Panc1 (cell line): Measurements from ENCODE around the gene DAB2IP. TPM values are rescaled to one million over a fixed set of nuclear protein-coding genes. Genes with fewer than 3 reads are reported as not detected.

Source experiments
- ATAC-seq: fragments of 200-7000 bp; cut with Tn5 transposase; 2 replicates; pipeline ENCODE4 v1.9.1; 2020; ENCODE audit warnings: mild to moderate bottlenecking, moderate library complexity
- BruUV-seq: library from RNA; stranded (reverse); fragments of 400-500 nt; replicated peaks from 2 replicates; lab custom pipeline; 2021; lab: Mats Ljungman, UMichigan
- CTCF ChIA-PET: fragments of 300-600 bp; sonication (Branson Sonifier 250); formaldehyde crosslinking; loops from one replicate; lab custom pipeline; 2022; ENCODE audit warnings: antibody characterized with exemption; lab: Charles Lee
- POLR2A ChIA-PET: fragments of 300-600 bp; sonication (Branson Sonifier 250); formaldehyde crosslinking; loops from one replicate; lab custom pipeline; 2022; ENCODE audit warnings: antibody characterized with exemption; lab: Charles Lee
- DNase-seq: peaks from one replicate; pipeline ENCODE4 v3.0.0-alpha.2; 2010; ENCODE audit warnings: low read depth, low spot score
- H3K27ac ChIP-seq: 2 replicates; pipeline ENCODE4 v1.5.1; 2011; ENCODE audit warnings: mild to moderate bottlenecking, low read length, inconsistent platforms
- H3K27me3 ChIP-seq: fragments of 200-500 bp; sonication (Bioruptor generic); 2 replicates; pipeline ENCODE4 v1.6.0; 2014; ENCODE audit warnings: low read length, inconsistent platforms; ENCODE audit not compliant: control insufficient read depth, insufficient read depth
- H3K36me3 ChIP-seq: fragments of 200-500 bp; sonication (Bioruptor generic); 2 replicates; pipeline ENCODE4 v1.5.1; 2014; ENCODE audit warnings: inconsistent platforms, mild to moderate bottlenecking, low read length, moderate library complexity; ENCODE audit not compliant: control insufficient read depth, insufficient read depth
- H3K4me1 ChIP-seq: 2 replicates; pipeline ENCODE4 v1.5.1; 2011; ENCODE audit warnings: inconsistent platforms, mild to moderate bottlenecking, low read length, moderate library complexity; ENCODE audit not compliant: control insufficient read depth, insufficient read depth
- H3K4me3 ChIP-seq, 2 experiments: 2 replicates each; pipeline ENCODE4 v1.5.1; 2011 to 2012; ENCODE audit warnings: low read depth in 2 of 2, low read length in 2 of 2, mild to moderate bottlenecking in 2 of 2, inconsistent platforms in 1 of 2, moderate library complexity in 1 of 2
- H3K9me3 ChIP-seq: fragments of 200-500 bp; sonication (Bioruptor generic); 2 replicates; pipeline ENCODE4 v1.5.1; 2014; ENCODE audit warnings: low read depth, mild to moderate bottlenecking, inconsistent platforms, low read length, moderate library complexity; ENCODE audit not compliant: control insufficient read depth, insufficient read depth
- CTCF ChIP-seq: fragments of 450-650 bp; IDR thresholded peaks from 2 replicates; pipeline ENCODE4 v1.5.1; 2017; ENCODE audit warnings: mild to moderate bottlenecking
- POLR2AphosphoS5 ChIP-seq: IDR thresholded peaks from 2 replicates; pipeline ENCODE4 v1.6.1; 2012; ENCODE audit warnings: mild to moderate bottlenecking, low read depth, low read length, moderate library complexity
- REST ChIP-seq, 2 experiments: IDR thresholded peaks; 2 replicates each; pipeline ENCODE4 v1.6.1; 2011 to 2012; ENCODE audit warnings: low read depth in 2 of 2, control low read depth in 1 of 2, low read length in 1 of 2, mild to moderate bottlenecking in 1 of 2, moderate library complexity in 1 of 2; ENCODE audit not compliant: insufficient read depth in 1 of 2
- SIN3A ChIP-seq: IDR thresholded peaks from 2 replicates; pipeline ENCODE4 v1.6.1; 2012; ENCODE audit warnings: low read depth, mild to moderate bottlenecking, low read length, moderate library complexity, borderline replicate concordance; ENCODE audit not compliant: insufficient read depth
- TCF7L2 ChIP-seq: IDR thresholded peaks from 2 replicates; pipeline ENCODE4 v1.6.1; 2011; ENCODE audit warnings: mild to moderate bottlenecking, low read depth, low read length, inconsistent platforms
- in situ Hi-C: cut with HindIII; loops from 2 replicates; pipeline ENCODE4 v1.10.0; 2016; ENCODE audit warnings: low sequenced_read_pairs, low pct_unique_long_range_greater_than_20kb
- intact Hi-C: fragments of 100-400 bp; cut with micrococcal nuclease; formaldehyde crosslinking; loops from one replicate; pipeline ENCODE4 v1.10.0; 2022; ENCODE audit not compliant: unreplicated experiment
- total RNA-seq: library from RNA; stranded (reverse); gene quantifications from one replicate; pipeline ENCODE4 v1.2.1, GENCODE V29; 2021; ENCODE audit not compliant: unreplicated experiment

DAB2IP gene
- total RNA-seq, 1 experiment from 2014 or later, result 18.4 TPM

GRCh38 chr9:121641224-121641611 lies 10.2 kb upstream of the DAB2IP start:
- Histone ChIP-seq H3K27ac (no peak overlapping the region), H3K9me3 (no peaks in the 10 kb centered on the region), H3K27me3 (no peaks in the 10 kb centered on the region), H3K4me3 (no peak overlapping the region), H3K4me1 (no peaks in the 10 kb centered on the region), H3K36me3 (no peaks in the 10 kb centered on the region)
- BruUV-seq, result no TSS peak
- ATAC-seq (no peak), DNase-seq (no peak)
- ChIA-PET POLR2A (no interaction called here), CTCF (interaction anchor here (0.7 to 1.6 kb wide), 2 partner anchors 9 to 48 kb away, joined by 3 read pairs; no protein-coding TSS in a partner anchor)
- in situ Hi-C loops, result no loop called here
- intact Hi-C loops, result loop anchor here (10.0 kb wide), 1 partner anchor 54 kb away; no protein-coding TSS in a partner anchor
- no peak for TF ChIP-seq REST (IDR thresholded peaks at IDR 0.05; ENCODE audit: insufficient read depth in 1 of 2, low read depth in 2 of 2, low read length in 1 of 2)
- TF ChIP-seq SIN3A, result no peak
- no peak for TF ChIP-seq TCF7L2
- TF ChIP-seq POLR2AphosphoS5, result no peak
- TF ChIP-seq CTCF, result no peak

- Histone ChIP-seq H3K27ac (no peak overlapping the region), H3K9me3 (no peaks in the 10 kb centered on the region), H3K27me3 (no peaks in the 10 kb centered on the region), H3K4me1 (no peaks in the 10 kb centered on the region), H3K36me3 (no peaks in the 10 kb centered on the region), H3K4me3 (no peak overlapping the region)
- CTCF ChIA-PET, result no interaction called here
- ATAC-seq, result no peak
- intact Hi-C loops (loop anchor here (10.0 kb wide), 1 partner anchor 52 kb away; no protein-coding TSS in a partner anchor), in situ Hi-C loops (no loop called here)
- no peak for TF ChIP-seq SIN3A
- no peak for TF ChIP-seq CTCF
- no peak for TF ChIP-seq REST (IDR thresholded peaks at IDR 0.05; ENCODE audit: insufficient read depth in 1 of 2, low read depth in 2 of 2, low read length in 1 of 2)
- no peak for TF ChIP-seq TCF7L2
- no peak for TF ChIP-seq POLR2AphosphoS5
- POLR2A ChIA-PET, result no interaction called here
- BruUV-seq, result no TSS peak
- DNase-seq, result no peak
Measured at GRCh38 chr9:121642758-121643157, 8.7 kb upstream of the DAB2IP start.
